T1000 (cell line): ENCODE results near the gene STRADA.

Experiments used
- DNase-seq: peaks from one replicate; lab custom pipeline; 2025; ENCODE audit warnings: mixed read lengths; lab: John Stamatoyannopoulos, UW

Gene STRADA

DNA sequence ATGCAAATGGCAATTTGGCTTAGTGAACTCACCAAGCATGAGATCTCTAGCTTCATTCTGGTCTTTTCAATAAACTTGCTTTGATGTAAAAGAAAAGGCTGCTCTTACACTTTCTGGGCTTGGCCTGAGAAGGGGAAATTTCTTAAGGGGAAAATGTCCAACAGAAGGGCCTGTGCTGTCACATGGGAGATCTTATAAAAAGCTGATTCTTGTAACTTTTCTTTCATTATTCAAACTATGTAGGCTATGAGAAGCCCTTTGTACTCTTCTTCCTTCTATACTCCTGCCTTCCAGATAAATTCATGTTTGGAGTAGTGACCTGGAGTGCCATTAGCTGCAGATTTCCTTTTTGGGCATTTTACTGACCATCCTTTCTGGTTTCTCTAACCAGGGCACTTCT, 58.6 kb downstream of the STRADA start:
- no peak for DNase-seq

DNA sequence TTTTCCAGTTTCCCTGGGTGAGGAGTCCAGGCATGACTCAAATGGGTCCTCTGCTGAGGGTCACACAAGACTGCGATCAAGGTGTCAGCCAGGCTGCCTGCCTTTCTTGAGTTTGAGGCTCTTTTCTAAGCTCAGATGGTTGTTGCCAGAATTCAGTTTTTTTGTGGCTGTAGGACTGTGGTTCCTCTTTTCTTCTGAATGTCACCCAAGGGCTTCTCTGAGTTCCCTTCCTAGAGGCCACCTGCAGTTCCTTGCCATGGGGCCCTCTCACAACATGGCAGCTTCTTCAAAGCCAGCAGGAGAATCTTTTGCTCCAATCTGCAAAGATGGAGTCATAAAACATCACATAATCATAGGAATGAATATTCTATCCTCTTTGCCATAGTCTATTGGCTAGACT, 59.2 kb downstream of the STRADA start:
- DNase-seq: no peak

DNA sequence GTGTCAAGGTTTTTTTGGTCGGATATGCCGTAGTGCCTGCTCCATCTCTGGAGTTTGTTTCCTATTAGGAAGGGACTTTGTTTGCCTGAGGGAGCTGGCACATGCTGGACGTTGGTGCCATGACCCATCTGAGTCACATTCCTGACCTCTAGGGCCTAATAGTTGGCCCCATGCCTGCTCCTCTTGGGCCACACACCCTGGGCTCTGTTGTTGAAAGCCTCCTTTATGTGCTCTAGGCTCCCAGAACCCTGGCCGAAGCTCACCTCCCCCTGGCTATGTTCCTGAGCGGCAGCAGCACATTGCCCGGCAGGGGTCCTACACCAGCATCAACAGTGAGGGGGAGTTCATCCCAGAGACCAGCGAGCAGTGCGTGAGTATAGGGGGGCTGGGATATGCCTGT, 60.1 kb downstream of the STRADA start:
- DNase-seq: no peak

DNA sequence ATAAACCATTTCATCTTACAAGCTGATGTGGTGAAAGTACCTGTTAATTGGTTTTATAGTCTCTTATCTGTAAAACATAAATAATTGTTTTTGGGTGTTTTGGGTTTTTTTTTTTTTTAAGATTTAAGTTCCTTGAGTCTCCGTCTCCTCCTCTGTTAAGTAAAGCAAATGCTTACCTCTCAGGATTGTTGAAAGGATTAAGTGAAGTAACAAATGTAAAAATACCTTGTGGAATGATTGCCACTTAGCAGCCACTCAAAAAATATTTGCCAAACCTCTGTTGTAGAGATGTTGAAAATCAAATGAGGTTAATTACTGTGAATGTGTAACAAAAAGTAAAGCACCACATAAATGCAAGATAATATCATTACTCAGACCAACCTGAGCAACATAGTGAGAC, 60.9 kb downstream of the STRADA start:
- DNase-seq: no peak

DNA sequence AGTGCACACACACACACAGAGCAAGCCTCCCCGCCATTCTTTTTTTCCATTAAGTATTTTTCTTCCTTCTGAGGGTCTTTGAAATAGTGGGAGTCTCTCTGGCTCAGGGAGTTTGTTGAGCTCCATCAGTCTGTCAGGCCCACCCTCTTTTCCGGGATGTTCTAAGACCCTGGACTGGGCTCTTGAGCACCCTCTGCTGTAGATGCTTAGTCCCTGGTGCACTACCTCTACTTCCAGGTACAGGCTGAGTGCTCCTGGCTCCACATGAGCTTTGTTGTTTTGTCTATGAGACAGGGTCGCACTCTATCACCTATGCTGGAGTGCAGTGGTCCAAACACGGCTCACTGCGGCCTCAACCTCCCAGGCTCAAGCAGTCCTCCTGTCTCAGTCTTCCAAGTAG, 62.4 kb downstream of the STRADA start:
- no peak for DNase-seq

DNA sequence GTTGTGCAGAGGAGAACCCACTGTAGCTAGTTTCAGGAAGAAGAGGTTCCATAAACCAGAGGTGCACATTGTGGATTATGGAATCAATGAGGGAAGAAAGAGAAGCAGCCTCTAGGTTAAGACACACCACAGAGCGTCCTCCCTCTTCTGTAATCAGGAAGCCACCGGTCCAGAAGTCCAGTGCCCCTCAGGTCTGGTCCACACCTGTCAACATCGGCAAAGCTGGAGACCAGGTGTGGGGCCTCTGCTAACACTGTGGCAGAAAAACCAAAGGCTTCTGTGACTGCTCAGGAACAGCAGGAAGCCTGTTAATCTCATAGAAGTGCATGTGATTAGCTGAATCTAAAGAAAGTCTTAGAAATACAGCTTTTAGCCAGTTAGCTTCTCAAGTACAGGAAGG, 65.0 kb downstream of the STRADA start:
- no peak for DNase-seq

DNA sequence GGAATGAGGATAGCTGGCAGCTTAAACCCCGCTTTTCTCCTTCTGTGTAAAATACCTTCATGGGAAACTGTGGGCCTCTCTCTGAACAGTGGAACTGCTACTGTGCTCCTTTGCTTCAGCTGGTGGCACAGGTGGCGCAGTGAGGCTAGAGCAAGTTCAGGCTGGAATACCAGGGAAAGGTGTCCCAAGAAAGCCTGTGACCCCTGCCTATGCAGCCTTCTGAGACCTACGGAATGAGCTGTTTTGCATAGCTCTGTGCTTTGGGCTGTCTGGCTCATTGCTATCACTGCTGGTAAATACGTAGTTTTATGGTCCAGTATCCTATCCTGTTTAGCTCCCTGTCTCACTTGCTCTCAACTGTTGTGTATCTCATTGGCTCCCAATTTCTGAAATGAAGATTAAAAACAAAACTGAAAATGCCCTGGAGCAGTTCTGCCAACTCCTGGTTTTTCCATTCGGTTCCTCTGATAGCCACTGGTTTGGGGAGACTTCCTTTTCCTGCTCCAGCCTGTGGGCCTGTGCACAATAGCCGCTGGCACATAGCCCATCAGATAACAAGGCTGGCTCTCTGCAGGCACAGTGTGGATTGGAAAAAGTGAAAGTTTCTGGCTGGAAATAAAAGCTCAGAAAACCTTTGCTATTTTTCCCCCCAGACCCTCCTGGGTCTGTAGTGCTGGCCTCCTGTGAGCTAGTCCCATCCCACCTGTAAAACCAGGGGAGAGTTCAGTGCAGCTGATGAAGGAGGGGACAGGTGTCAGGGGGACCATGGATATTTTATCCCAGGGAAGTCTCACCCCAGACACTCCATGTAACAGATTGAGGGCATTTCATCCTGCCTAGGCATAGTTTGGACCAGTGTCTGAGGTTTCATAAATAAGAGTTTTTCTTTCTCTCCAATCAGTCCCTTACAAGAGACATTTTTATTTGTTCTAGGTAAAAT, 65.7 kb downstream of the STRADA start:
- peak; percentile 80 for DNase-seq

DNA sequence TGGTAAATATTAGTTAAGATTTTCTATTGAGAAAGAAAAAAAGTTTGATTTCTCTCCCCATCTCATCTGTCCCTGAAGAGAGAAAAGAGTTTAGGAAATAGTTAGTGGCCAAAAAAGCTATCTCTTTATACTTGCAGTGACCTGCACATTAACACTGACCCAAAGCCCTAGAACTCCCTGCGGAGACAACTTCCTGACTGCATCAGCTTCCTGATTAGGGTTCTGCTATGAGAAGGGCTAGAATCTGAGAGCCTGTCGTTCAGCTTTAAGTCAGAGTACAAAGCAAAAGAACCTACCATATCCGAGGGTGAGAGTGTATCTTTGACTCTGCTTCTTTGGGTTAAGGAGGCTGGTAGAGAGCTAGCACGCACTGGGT, 66.4 kb downstream of the STRADA start:
- no peak for DNase-seq

DNA sequence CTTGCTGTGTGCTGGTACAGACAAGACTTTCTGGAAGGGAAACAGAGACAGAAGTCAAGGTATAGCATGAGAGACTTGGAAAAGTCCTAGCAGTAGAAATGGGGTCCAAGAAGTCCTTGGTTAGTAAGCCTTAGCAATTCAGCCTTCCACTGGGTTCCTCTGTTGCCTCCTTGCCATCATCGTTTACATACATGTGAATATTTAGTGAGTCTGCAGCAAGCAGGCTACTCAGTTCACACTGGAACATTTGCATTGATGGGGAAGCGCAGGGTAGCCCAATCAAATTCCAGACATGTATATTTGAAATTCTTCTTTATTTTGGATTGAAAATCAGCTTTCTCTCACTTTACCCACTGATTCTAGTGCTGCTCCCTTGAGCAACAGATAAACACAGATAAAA, 68.7 kb downstream of the STRADA start:
- no peak for DNase-seq

DNA sequence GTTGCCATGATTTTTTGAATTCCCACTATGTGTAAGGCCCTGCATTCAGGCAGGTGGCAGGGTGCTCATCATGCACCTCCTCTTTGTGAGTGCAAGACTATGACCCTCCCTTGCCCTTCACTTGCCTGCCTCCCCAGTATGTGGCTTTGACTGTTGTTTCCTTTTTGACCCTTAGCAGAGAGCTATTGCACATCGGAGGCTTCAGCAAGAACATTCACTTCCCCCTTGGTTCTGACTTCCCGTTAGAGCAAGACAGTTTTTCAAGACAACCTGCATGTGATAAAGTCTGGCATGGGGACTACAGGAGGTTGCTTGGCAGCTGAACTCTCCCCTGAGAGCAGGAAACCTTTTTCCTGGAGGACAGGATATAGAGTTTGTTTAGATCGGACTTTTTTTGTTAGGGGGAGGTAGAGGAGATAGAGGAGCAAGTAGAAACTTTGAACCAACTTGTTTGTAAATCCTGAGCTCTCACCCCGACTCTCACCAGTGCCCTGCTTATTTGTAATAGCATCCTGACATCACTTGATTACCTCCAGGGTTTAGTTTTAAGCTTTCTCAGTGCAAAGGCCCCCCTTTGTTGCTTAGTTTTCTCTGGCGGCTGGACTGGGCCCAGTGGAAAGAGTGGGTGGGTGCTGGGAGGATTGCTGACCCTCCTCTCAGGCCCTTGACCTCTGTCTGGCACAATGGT, 75.9 kb downstream of the STRADA start:
- no peak for DNase-seq

DNA sequence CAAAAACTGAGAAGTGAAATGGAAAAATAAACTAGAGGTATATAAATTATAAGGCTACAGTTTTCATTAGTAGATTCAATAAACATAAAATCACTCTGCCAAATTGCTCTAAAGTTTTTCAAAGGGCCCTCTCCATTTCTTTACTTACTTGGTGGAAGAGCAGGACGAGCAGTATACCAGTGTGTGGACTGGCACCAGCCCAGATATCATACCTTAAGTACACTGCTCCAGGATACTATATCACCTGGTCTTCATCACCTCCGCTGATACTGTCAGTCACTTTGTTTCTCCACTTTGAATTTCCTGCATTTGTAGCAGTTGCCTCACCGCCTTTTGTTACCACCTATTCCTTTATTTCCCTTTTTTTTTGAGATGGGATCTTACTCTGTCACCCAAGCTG, 81.7 kb downstream of the STRADA start:
- no peak for DNase-seq

DNA sequence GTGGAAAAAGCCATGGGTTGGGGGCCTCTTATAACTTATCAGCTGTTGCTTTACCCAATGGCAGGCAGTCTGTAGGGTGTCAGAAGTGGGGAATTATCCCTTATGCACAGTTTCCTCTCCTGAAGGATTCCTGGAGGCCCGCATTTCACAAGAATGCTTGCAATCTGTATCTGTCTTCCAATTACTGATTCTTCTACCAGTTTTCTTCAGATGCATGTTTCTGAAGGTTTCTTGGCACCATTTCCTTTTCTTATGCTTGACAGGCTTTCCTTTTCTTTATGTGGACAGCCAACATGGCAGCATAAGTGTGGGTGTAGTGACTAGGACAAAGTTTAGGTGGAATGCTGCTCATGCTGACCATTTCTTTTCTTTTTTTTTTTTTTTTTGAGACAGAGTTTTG, 83.2 kb downstream of the STRADA start:
- no peak for DNase-seq

DNA sequence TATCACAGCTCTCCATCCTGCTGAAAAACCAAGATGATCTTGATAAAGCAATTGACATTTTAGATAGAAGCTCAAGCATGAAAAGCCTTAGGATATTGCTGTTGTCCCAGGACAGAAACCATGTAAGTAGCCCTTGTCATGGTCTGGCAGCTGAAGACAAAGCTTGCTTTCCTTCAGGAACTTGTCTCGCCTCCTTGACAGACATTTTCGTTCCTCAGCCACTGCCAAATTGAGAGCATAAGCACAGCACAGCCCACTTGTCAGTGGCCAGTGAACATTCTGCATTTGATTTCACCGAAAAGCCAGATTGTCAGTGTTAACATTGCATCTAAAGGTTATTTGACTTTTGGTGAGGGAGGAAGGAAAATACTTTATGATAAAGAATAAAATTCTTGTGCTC, 83.8 kb downstream of the STRADA start:
- DNase-seq: no peak

DNA sequence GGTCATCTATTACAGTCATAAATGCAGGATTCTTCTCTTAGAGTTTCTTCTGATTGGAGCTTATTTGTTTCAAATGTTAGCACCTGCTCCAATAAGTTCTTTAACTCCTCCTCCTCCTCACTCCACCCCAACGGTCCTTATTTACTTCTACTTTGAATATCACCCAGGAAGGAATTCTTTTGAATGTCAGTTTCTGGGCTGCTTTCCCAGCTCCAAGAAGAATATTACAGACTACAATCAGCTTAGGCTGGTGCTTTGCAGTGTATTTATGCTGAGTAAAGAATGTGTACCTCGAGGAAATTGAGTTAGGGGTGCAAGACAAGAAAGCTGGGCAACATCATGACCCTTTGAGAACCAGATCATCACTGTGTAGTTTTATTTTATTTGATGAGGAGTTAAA, 88.5 kb downstream of the STRADA start:
- no peak for DNase-seq
